ENCODE results near the gene JHY.

The JHY gene

DNA sequence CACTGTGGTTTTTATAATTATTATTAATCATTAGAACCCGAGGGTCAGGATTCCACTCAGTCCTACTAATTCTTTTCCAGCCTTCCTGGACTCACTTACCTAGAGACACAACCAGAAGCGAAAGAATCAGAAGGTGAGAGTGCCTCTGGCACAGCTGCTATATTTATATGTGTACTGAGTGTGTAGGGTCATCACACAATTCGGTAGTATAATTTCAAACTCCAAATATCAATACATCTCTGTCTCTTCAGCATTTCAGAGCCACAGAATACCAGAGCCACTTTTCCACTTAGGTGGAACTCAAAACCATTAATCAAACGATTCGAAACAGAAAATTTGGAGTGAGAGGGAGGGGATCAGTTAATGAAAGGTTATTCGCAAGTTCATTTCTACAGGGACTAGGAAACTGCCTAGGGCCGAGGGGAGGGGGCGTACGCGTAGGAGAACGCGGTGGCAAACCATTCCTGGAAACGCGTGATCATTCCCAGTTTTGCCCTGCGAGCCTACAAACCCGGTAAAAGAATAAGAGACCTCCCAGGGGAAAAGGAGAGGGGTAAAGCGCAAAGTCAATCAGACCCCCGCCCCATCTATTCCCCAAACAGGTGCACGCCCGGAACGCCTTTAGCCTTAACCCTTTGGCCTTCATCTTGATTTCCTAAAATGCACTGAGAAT, 93.6 kb downstream of the JHY start:
- H3K9me3 Mint-ChIP-seq, result peaks cover 6% of the 10 kb centered on the region
- DNase-seq, result no peak
- TF ChIP-seq, protein P1, sequence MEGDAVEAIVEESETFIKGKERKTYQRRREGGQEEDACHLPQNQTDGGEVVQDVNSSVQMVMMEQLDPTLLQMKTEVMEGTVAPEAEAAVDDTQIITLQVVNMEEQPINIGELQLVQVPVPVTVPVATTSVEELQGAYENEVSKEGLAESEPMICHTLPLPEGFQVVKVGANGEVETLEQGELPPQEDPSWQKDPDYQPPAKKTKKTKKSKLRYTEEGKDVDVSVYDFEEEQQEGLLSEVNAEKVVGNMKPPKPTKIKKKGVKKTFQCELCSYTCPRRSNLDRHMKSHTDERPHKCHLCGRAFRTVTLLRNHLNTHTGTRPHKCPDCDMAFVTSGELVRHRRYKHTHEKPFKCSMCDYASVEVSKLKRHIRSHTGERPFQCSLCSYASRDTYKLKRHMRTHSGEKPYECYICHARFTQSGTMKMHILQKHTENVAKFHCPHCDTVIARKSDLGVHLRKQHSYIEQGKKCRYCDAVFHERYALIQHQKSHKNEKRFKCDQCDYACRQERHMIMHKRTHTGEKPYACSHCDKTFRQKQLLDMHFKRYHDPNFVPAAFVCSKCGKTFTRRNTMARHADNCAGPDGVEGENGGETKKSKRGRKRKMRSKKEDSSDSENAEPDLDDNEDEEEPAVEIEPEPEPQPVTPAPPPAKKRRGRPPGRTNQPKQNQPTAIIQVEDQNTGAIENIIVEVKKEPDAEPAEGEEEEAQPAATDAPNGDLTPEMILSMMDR (IDR thresholded peaks at IDR 0.05), result no peak
- H3K36me3 Mint-ChIP-seq (ENCODE audit: low read depth), result no peaks in the 10 kb centered on the region
- peaks cover 100% of the 10 kb centered on the region for H3K27me3 Mint-ChIP-seq (ENCODE audit: low read depth, poor library complexity)
- H3K4me3 Mint-ChIP-seq, result peak overlapping the region; percentile 81
- peaks cover 29% of the 10 kb centered on the region for H3K4me1 Mint-ChIP-seq
- no peak overlapping the region for H3K27ac Mint-ChIP-seq

DNA sequence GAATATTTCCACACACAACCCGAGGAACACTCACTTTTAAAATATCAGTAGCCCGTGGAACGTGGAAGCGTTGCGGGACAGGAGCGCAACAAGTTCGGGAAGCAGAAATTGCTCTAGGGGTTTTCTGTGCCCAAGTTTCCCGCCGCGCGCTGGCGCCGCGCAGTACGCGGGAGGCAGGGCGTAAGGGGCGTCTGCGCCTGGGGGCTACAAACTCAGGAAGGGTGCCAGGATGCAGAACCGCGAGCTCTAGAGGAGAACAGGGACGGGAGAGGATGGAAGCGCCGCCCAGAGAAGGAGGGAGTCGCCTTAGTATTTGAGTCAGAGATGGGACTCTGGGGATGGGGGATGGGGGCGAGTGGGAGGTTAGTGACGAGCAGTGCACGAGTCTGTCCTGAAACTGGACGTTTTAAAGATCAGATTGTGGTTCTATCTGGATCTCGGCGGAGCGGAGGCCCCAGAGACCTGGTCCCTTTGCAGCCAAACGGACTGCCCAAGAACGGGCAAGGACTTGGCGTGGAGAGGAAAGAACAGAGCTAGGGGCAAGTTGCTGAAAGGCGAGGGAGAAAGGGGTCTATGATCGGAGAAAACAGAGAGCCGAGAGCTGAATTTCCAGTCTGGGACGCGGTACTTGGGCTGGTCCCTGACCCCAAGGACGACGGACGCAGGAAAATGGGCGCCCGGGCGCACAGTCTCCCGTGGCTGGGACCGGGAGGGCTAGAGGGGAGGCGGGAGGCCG, 94.3 kb downstream of the JHY start:
- peaks cover 100% of the 10 kb centered on the region for H3K27me3 Mint-ChIP-seq (ENCODE audit: low read depth, poor library complexity)
- DNase-seq, result peak; percentile 48
- TF ChIP-seq, protein P1 (IDR thresholded peaks at IDR 0.05), result no peak
- H3K9me3 Mint-ChIP-seq, result peaks cover 6% of the 10 kb centered on the region
- peaks cover 29% of the 10 kb centered on the region for H3K4me1 Mint-ChIP-seq
- no peaks in the 10 kb centered on the region for H3K36me3 Mint-ChIP-seq (ENCODE audit: low read depth)
- peak overlapping the region; percentile 31 for H3K27ac Mint-ChIP-seq
- H3K4me3 Mint-ChIP-seq, result peak overlapping the region; percentile 81

DNA sequence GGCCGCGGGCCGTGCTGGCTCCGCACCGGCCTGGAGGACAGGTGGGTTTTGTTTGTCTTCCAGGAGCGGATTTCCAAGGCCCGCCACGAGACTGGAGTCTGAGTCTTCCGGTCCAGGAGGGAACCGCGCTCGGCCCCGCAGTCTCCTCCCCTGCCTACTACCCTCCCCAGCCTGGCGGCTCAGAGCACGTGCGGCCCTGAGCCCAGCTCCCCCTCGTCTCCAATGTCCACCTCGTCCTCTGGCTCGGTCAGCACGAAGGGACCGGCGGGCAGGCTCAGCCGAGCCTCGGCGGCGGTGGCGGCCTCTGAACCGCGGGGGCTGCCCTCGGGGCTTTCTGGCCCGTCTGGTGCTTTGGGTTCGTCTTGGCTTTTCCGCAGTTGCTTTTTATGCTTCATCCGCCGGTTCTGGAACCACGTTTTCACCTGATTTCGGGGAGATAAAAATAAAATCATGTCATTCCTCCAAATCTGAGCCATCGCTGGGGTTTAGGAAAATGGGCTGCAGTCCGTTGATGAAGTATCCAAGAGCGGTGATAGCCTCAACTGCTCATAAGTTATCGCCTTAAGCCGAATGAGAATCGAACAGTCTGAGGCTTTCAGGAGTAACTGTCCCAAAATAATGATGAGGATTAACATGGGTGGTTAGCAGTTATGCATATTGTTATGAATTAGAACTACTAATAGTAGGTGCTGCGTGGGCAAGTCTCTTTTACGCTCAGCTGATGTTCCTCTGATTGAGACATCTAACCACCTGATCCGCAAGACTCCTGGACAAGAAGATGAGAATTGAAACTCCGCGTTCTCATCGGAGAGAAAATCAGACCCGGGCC, 95.1 kb downstream of the JHY start:
- H3K9me3 Mint-ChIP-seq, result peaks cover 6% of the 10 kb centered on the region
- H3K36me3 Mint-ChIP-seq (ENCODE audit: low read depth), result no peaks in the 10 kb centered on the region
- TF ChIP-seq, protein P1 (IDR thresholded peaks at IDR 0.05), result no peak
- H3K4me3 Mint-ChIP-seq, result peak overlapping the region; percentile 81
- H3K27me3 Mint-ChIP-seq (ENCODE audit: low read depth, poor library complexity), result peaks cover 100% of the 10 kb centered on the region
- peak; percentile 59 for DNase-seq
- H3K4me1 Mint-ChIP-seq, result peaks cover 29% of the 10 kb centered on the region
- H3K27ac Mint-ChIP-seq, result no peak overlapping the region

DNA sequence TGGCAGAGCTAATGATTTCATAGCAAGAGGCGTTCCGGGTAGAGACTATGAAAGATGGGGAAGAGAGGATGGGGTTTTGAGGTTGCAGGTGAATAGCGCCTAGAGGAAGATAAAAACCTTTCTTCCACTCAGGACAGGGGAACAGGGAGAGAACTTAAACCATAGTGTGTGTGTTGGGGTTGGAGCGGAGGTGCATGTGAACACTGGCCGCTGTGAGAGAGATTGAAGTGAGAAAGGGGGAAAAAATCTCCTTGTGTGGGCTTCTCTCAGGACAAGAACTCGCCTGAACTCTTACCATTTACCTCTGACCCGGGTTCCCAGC, 95.7 kb downstream of the JHY start:
- peaks cover 29% of the 10 kb centered on the region for H3K4me1 Mint-ChIP-seq
- no peaks in the 10 kb centered on the region for H3K36me3 Mint-ChIP-seq (ENCODE audit: low read depth)
- TF ChIP-seq, protein P1 (IDR thresholded peaks at IDR 0.05), result no peak
- H3K9me3 Mint-ChIP-seq, result peaks cover 6% of the 10 kb centered on the region
- no peak for DNase-seq
- H3K27me3 Mint-ChIP-seq (ENCODE audit: low read depth, poor library complexity), result peaks cover 100% of the 10 kb centered on the region
- H3K4me3 Mint-ChIP-seq, result no peak overlapping the region
- no peak overlapping the region for H3K27ac Mint-ChIP-seq

DNA sequence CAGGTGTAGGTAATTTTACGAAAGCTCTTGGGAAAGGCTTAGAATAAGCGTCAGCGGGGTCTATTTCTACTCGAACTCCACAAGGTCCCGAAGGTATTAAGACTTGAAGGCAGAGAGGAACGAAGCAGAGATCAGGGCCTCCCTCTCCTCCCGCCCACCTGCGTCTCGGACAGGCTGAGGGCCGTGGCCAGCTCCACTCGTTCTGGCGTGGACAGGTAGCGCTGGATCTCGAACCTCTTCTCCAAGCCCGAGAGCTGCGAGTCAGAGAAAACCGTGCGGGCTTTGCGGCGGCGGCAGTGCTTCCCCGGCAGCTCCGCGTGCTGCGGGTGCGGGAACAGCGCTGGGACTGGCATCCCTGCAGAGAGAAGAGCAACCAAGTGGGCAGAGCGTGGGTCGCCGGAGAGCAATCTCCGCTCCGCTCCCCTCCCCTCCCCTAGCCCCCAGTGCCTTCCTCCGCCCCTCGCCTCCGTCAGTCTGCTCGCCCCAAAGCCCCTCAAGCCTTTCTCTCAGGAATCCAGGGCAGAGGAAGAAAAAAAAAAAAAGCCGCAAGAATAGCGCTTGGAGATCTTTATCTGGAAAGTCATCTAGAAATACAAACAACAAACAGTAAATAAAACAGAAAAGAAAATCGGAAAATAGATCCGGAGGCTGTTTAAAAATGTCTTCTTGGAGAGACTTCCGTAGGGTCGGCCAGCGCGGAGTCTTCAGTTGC, 96.7 kb downstream of the JHY start:
- DNase-seq, result peak; percentile 22
- Mint-ChIP-seq H3K27me3 (ENCODE audit: low read depth, poor library complexity) (peaks cover 100% of the 10 kb centered on the region), H3K9me3 (peaks cover 6% of the 10 kb centered on the region), H3K27ac (no peak overlapping the region), H3K36me3 (ENCODE audit: low read depth) (no peaks in the 10 kb centered on the region), H3K4me3 (peak overlapping the region; percentile 24), H3K4me1 (peaks cover 29% of the 10 kb centered on the region)
- TF ChIP-seq, protein P1 (IDR thresholded peaks at IDR 0.05), result no peak

All from nephron progenitor cell (in vitro differentiated cells).